ENCODE data around the gene BMPR1A.

GRCh38 chr10:86707505-86707904, 48.9 kb upstream of the BMPR1A start:
- no peak for TF ChIP-seq EZH2phosphoT487 (IDR thresholded peaks at IDR 0.05; ENCODE audit: borderline replicate concordance)
- no peak for TF ChIP-seq CTCF (conservative IDR thresholded peaks at IDR 0.05; ENCODE audit: low read length)

Measured in Loucy (cell line).